HFFc6 (cell line): ENCODE data around the gene GPR55. TPM values are rescaled to one million over a fixed set of nuclear protein-coding genes. Genes with fewer than 3 reads are reported as not detected.
A peak's percentile ranks its signal among the peaks of the same experiment; 100 is the strongest.

Experiments
- DNase-seq: peaks from one replicate; pipeline ENCODE4 v3.0.0-alpha.2; 2018
- H3K27ac Mint-ChIP-seq: 2 replicates; pipeline ENCODE4 v1.8.0; 2020; ENCODE audit warnings: mild to moderate bottlenecking, mixed read lengths
- H3K27me3 Mint-ChIP-seq: 2 replicates; pipeline ENCODE4 v1.8.0; 2021; ENCODE audit warnings: mild to moderate bottlenecking, moderate library complexity, mixed read lengths; ENCODE audit not compliant: insufficient read depth
- H3K36me3 Mint-ChIP-seq: 2 replicates; pipeline ENCODE4 v1.8.0; 2021; ENCODE audit warnings: low read depth, mixed read lengths
- H3K4me1 Mint-ChIP-seq: 2 replicates; pipeline ENCODE4 v1.8.0; 2020; ENCODE audit warnings: low read depth, mixed read lengths
- H3K4me3 Mint-ChIP-seq: 2 replicates; pipeline ENCODE4 v1.8.0; 2020; ENCODE audit warnings: mild to moderate bottlenecking, moderate library complexity, mixed read lengths
- H3K9me3 Mint-ChIP-seq: 2 replicates; pipeline ENCODE4 v1.8.0; 2020; ENCODE audit warnings: mild to moderate bottlenecking, mixed read lengths
- CTCF ChIP-seq: fragments of 200-600 bp; sonication (generic); IDR thresholded peaks from 2 replicates; pipeline ENCODE4 v1.5.0; 2021; ENCODE audit warnings: antibody characterized with exemption, mild to moderate bottlenecking
- total RNA-seq, 6 experiments: library from RNA; stranded (reverse); fragmentation: NEBNext Ultra II Directional; extraction: Animal tissue kit (Norgen Biotek cat#: 25700); gene quantifications; 2 replicates in 1 of 6; 3 replicates in 5 of 6; pipeline ENCODE4 v1.2.3, GENCODE V29; 2021

GPR55 gene
- total RNA-seq, 6 experiments from 2014 or later, result not detected

- Mint-ChIP-seq H3K27me3 (peaks cover 38% of the 10 kb centered on the region), H3K9me3 (no peaks in the 10 kb centered on the region), H3K27ac (no peak overlapping the region), H3K4me3 (no peak overlapping the region), H3K4me1 (peaks cover 9% of the 10 kb centered on the region), H3K36me3 (no peaks in the 10 kb centered on the region)
- no peak for TF ChIP-seq CTCF
- DNase-seq, result no peak
Measured at GRCh38 chr2:230929381-230930148, 4.5 kb upstream of the GPR55 start.

GRCh38 chr2:230928701-230929380 lies 3.8 kb upstream of the GPR55 start:
- H3K9me3 Mint-ChIP-seq, result no peaks in the 10 kb centered on the region
- DNase-seq, result no peak
- H3K27ac Mint-ChIP-seq, result no peak overlapping the region
- H3K4me3 Mint-ChIP-seq, result no peak overlapping the region
- peaks cover 38% of the 10 kb centered on the region for H3K27me3 Mint-ChIP-seq
- peaks cover 9% of the 10 kb centered on the region for H3K4me1 Mint-ChIP-seq
- no peak for TF ChIP-seq CTCF
- H3K36me3 Mint-ChIP-seq, result no peaks in the 10 kb centered on the region

- H3K4me1 Mint-ChIP-seq, result peaks cover 7% of the 10 kb centered on the region
- H3K27me3 Mint-ChIP-seq, result peaks cover 47% of the 10 kb centered on the region
- no peaks in the 10 kb centered on the region for H3K36me3 Mint-ChIP-seq
- H3K9me3 Mint-ChIP-seq, result no peaks in the 10 kb centered on the region
- H3K27ac Mint-ChIP-seq, result no peak overlapping the region
- no peak for TF ChIP-seq CTCF
- no peak for DNase-seq
- H3K4me3 Mint-ChIP-seq, result no peak overlapping the region
Measured at GRCh38 chr2:230927711-230928341, 2.8 kb upstream of the GPR55 start.

- H3K27ac Mint-ChIP-seq, result no peak overlapping the region
- no peak for DNase-seq
- H3K4me3 Mint-ChIP-seq, result no peak overlapping the region
- H3K9me3 Mint-ChIP-seq, result no peaks in the 10 kb centered on the region
- H3K36me3 Mint-ChIP-seq, result no peaks in the 10 kb centered on the region
- peak; percentile 38; the same call in 1 of the 2 replicates for TF ChIP-seq CTCF
- peaks cover 58% of the 10 kb centered on the region for H3K27me3 Mint-ChIP-seq
- peaks cover 6% of the 10 kb centered on the region; the same call in 1 of the 2 replicates for H3K4me1 Mint-ChIP-seq
Measured at GRCh38 chr2:230925879-230926765, 1.1 kb upstream of the GPR55 start.

GRCh38 chr2:230925443-230925878 lies 419 bp upstream of the GPR55 start:
- no peak for DNase-seq
- peaks cover 6% of the 10 kb centered on the region; the same call in 1 of the 2 replicates for H3K4me1 Mint-ChIP-seq
- no peak overlapping the region for H3K4me3 Mint-ChIP-seq
- H3K9me3 Mint-ChIP-seq, result no peaks in the 10 kb centered on the region
- no peak overlapping the region for H3K27ac Mint-ChIP-seq
- TF ChIP-seq CTCF, result no peak
- peaks cover 59% of the 10 kb centered on the region for H3K27me3 Mint-ChIP-seq
- H3K36me3 Mint-ChIP-seq, result no peaks in the 10 kb centered on the region
